Adrenal gland (tissue), 5 donors: ENCODE results near the gene CYB5R4.

Source experiments
- POLR2A ChIP-seq, 2 donors: fragments of 450-650 bp; IDR thresholded peaks; one replicate each; pipeline ENCODE4 v1.6.1; 2017; ENCODE audit warnings: antibody characterized with exemption in 2 of 2, mild to moderate bottlenecking in 2 of 2, moderate library complexity in 1 of 2
- TF ChIP-seq, protein P1 (sequence below), 6 experiments: fragments of 450-650 bp in 4 of 6; fragments of 200-600 bp in 2 of 6; sonication (generic) in 1 of 6; IDR thresholded peaks; 1 replicate in 5 of 6; 2 replicates in 1 of 6; pipeline versions ENCODE4 v1.5.1 to v1.8.0; 2016 to 2021; ENCODE audit warnings: antibody characterized with exemption in 6 of 6, mild to moderate bottlenecking in 2 of 6, moderate library complexity in 1 of 6
- donor health status: DM: no; HTN: no; CAD: no.

GRCh38 chr6:83921315-83921714 is 61.8 kb downstream of the CYB5R4 start:
- TF ChIP-seq, protein P1, sequence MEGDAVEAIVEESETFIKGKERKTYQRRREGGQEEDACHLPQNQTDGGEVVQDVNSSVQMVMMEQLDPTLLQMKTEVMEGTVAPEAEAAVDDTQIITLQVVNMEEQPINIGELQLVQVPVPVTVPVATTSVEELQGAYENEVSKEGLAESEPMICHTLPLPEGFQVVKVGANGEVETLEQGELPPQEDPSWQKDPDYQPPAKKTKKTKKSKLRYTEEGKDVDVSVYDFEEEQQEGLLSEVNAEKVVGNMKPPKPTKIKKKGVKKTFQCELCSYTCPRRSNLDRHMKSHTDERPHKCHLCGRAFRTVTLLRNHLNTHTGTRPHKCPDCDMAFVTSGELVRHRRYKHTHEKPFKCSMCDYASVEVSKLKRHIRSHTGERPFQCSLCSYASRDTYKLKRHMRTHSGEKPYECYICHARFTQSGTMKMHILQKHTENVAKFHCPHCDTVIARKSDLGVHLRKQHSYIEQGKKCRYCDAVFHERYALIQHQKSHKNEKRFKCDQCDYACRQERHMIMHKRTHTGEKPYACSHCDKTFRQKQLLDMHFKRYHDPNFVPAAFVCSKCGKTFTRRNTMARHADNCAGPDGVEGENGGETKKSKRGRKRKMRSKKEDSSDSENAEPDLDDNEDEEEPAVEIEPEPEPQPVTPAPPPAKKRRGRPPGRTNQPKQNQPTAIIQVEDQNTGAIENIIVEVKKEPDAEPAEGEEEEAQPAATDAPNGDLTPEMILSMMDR (IDR thresholded peaks at IDR 0.05) = no peak
- no peak for TF ChIP-seq POLR2A (IDR thresholded peaks at IDR 0.05)
